ENCODE results near the gene FBXL22. TPM values are rescaled to one million over a fixed set of nuclear protein-coding genes. Genes with fewer than 3 reads are reported as not detected.

Gene FBXL22, protein sequence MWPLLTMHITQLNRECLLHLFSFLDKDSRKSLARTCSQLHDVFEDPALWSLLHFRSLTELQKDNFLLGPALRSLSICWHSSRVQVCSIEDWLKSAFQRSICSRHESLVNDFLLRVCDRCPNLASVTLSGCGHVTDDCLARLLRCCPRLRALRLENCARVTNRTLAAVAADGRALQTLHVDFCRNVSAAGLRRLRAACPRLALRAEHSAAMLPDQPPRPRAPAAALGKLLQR
- total RNA-seq, result 1 to 10 TPM in 3 of 4 donors, under 1 TPM in 1; 0.19 to 6.5 (median 3.1) TPM

DNA sequence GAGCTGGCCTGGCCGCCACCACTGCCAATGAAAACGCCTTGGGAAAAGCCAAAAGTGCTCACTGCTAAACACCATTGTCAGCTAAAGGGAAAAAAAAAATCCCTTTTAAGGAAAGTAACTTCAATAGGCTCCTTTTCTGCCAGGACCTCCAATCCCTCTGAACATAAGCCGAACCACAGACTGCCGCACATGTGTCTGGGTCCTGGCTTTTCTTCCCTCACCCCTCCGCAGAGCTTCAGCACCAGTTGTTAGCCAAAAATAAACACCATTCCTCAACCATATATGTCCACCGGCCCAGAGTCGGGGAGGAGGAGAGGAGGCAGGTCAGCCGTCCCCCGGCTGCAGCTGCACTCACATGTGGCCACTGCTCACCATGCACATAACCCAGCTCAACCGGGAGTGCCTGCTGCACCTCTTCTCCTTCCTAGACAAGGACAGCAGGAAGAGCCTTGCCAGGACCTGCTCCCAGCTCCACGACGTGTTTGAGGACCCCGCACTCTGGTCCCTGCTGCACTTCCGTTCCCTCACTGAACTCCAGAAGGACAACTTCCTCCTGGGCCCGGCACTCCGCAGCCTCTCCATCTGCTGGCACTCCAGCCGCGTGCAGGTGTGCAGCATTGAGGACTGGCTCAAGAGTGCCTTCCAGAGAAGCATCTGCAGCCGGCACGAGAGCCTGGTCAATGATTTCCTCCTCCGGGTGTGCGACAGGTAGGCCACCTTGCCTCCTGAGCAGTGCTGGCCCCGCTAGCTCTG is at the start of gene FBXL22:
TSS of gene FBXL22 (plus strand) at position 350 of the 753 bp plus-strand sequence. CDS start at position 356, 6 bp downstream.
- peaks cover 0 to 29% (median 4%) of the 10 kb centered on the region in 3 donors for H3K36me3 ChIP-seq
- DNase-seq, result no peak
- intact Hi-C loops (cut with DNase I), result loop anchor here (5.0 to 10.0 kb wide), 2 partner anchors 92 to 125 kb away; partner anchors contain the start of gene USP3
- no peaks in the 10 kb centered on the region for H3K9me3 ChIP-seq
- H3K27ac ChIP-seq, result peak within 1 kb of the TSS; percentile 82 to 94 (median 90)
- peak within 1 kb of the TSS; percentile 7 to 91 (median 50) for H3K4me3 ChIP-seq
- H3K27me3 ChIP-seq, result no peaks in the 10 kb centered on the region
- peaks cover 9 to 75% (median 31%) of the 10 kb centered on the region in 3 donors for H3K4me1 ChIP-seq
- TF ChIP-seq POLR2A (IDR thresholded peaks at IDR 0.05), result no peak
- TF ChIP-seq, protein P1, sequence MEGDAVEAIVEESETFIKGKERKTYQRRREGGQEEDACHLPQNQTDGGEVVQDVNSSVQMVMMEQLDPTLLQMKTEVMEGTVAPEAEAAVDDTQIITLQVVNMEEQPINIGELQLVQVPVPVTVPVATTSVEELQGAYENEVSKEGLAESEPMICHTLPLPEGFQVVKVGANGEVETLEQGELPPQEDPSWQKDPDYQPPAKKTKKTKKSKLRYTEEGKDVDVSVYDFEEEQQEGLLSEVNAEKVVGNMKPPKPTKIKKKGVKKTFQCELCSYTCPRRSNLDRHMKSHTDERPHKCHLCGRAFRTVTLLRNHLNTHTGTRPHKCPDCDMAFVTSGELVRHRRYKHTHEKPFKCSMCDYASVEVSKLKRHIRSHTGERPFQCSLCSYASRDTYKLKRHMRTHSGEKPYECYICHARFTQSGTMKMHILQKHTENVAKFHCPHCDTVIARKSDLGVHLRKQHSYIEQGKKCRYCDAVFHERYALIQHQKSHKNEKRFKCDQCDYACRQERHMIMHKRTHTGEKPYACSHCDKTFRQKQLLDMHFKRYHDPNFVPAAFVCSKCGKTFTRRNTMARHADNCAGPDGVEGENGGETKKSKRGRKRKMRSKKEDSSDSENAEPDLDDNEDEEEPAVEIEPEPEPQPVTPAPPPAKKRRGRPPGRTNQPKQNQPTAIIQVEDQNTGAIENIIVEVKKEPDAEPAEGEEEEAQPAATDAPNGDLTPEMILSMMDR (IDR thresholded peaks at IDR 0.05), result no peak
- 64 to 84% methylated on average over 11 to 12 of the region's 23 CpGs for WGBS, 2 donors

DNA sequence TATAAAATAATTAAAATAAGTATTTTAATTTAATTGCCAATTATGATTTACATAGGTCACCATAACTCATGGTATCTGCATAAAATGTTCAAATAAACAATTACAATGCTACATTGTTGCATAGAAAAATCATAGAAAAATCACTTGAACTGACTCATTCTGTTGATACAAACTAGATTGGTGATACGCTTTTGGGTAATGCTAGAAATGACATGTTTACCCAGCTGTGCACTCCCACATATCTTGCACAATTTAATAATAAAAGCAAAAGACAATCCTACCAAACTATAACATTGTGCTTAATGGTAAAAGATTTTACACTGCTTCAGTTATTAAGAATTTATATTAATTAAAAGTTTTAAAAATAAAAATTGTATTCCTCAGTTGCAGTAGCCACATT is 45.8 kb upstream of the FBXL22 start:
- intact Hi-C loops (cut with DNase I), result no loop called here
- TF ChIP-seq POLR2A (IDR thresholded peaks at IDR 0.05), result no peak
- TF ChIP-seq, protein P1 (IDR thresholded peaks at IDR 0.05), result no peak
- H3K4me1 ChIP-seq, result peaks cover 0 to 31% (median 18%) of the 10 kb centered on the region in 3 donors

DNA sequence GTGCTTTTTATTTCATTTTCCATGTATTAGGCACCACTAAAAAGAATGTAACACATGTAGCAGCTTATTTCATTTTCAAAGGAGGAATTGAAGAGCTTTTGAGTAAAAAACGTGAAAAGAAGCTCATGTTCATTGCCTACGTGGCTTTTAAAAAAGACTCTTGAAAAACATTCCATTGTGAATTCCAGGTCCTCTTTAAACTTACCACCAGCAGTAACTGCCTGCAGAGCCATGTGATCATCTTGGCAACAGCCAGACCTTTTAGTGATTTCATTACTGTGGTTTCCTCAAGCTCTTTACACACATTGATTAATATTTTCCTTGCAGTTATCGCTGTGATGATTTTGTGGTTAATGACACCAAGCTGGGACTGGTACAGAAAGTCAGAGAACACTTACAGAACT is 43.8 kb upstream of the FBXL22 start:
- H3K36me3 ChIP-seq, result peaks cover 0 to 34% (median 6%) of the 10 kb centered on the region in 3 donors
- no peak for TF ChIP-seq POLR2A (IDR thresholded peaks at IDR 0.05)
- TF ChIP-seq, protein P1 (IDR thresholded peaks at IDR 0.05), result no peak
- no peak overlapping the region for H3K4me3 ChIP-seq
- WGBS, 2 donors, result 10 to 14% methylated on average over 3 of the region's 3 CpGs
- DNase-seq, result no peak
- no peaks in the 10 kb centered on the region for H3K9me3 ChIP-seq
- no peaks in the 10 kb centered on the region for H3K27me3 ChIP-seq
- intact Hi-C loops (cut with DNase I), result no loop called here
- peak overlapping the region in 2 of 4 donors; percentile 38 to 61 for H3K27ac ChIP-seq
- peaks cover 0 to 36% (median 18%) of the 10 kb centered on the region in 3 donors for H3K4me1 ChIP-seq

More for the DNA sequence above, 45.8 kb upstream of the FBXL22 start:
- no peaks in the 10 kb centered on the region for H3K9me3 ChIP-seq
- no peak overlapping the region for H3K27ac ChIP-seq
- 44 to 45% methylated on average over 1 of the region's 1 CpG for WGBS, 2 donors
- H3K4me3 ChIP-seq, result no peak overlapping the region
- DNase-seq, result no peak
- H3K36me3 ChIP-seq, result peaks cover 0 to 21% (median 0%) of the 10 kb centered on the region in 3 donors
- no peaks in the 10 kb centered on the region for H3K27me3 ChIP-seq

DNA sequence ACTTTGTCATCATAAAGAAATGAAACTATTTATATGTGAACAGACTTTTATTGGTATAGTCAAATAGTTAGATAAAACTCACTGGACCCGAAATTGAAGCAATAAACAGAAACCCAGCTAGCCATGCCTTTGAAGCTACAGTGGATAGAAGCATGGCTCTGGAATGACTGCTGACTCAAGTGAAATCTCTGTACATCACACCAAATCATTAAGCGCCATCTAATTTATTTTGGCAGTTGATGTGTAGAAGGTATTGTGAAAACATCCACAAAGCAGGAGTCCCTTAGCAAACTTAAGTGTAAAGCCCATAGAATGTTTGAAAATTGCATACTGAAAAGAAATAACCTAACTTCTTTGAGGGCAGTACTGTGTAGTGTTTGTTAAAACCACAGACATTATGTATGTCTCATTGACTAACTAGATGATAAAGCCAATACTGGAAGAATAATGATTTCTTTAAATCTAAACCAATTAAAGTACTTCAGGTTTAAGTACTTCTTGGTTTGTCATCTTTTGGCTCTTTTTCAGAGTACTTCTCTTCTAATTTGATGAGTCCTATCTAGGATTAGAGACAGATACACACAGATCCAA is 42.8 kb upstream of the FBXL22 start:
- peaks cover 0 to 36% (median 18%) of the 10 kb centered on the region in 3 donors for H3K4me1 ChIP-seq
- 90 to 93% methylated on average over 2 of the region's 2 CpGs for WGBS, 2 donors
- no peaks in the 10 kb centered on the region for H3K9me3 ChIP-seq
- TF ChIP-seq POLR2A (IDR thresholded peaks at IDR 0.05), result no peak
- TF ChIP-seq, protein P1 (IDR thresholded peaks at IDR 0.05), result no peak
- intact Hi-C loops (cut with DNase I), result no loop called here
- peaks cover 0 to 44% (median 6%) of the 10 kb centered on the region in 3 donors for H3K36me3 ChIP-seq
- H3K27ac ChIP-seq, result no peak overlapping the region
- no peak overlapping the region for H3K4me3 ChIP-seq
- H3K27me3 ChIP-seq, result no peaks in the 10 kb centered on the region
- DNase-seq, result no peak
